Mucosa of descending colon (tissue), 3 donors: Measurements from ENCODE around the gene CACNA1C. TPM values are rescaled to one million over a fixed set of nuclear protein-coding genes. Genes with fewer than 3 reads are reported as not detected.

ENCODE experiments used
- ATAC-seq: fragments of 200-7000 bp; cut with Tn5 transposase; one replicate; pipeline ENCODE4 v1.9.1; 2020; ENCODE audit warnings: mild to moderate bottlenecking, moderate library complexity
- DNase-seq, 3 donors: peaks; one replicate each; pipeline ENCODE4 v3.0.0-alpha.2; 2020
- H3K36me3 ChIP-seq: fragments of 200-600 bp; one replicate; pipeline ENCODE4 v1.8.0; 2021; ENCODE audit warnings: low read depth, mild to moderate bottlenecking
- H3K4me1 ChIP-seq: fragments of 200-600 bp; one replicate; pipeline ENCODE4 v1.8.0; 2021; ENCODE audit warnings: low read depth, mild to moderate bottlenecking
- H3K4me3 ChIP-seq: fragments of 200-600 bp; one replicate; pipeline ENCODE4 v1.8.0; 2021; ENCODE audit warnings: mild to moderate bottlenecking
- H3K9me3 ChIP-seq: fragments of 200-600 bp; one replicate; pipeline ENCODE4 v1.8.0; 2021; ENCODE audit warnings: mild to moderate bottlenecking
- intact Hi-C, 2 donors: fragments of 100-400 bp; cut with DNase I in 1 of 2; cut with micrococcal nuclease in 1 of 2; formaldehyde crosslinking; loops; one replicate each; pipeline versions ENCODE4 v1.11.0 to v1.11.1; 2022; cut with DNase I, micrococcal nuclease
- total RNA-seq, 3 donors: library from RNA; stranded (reverse); fragmentation: NEBNext Ultra II Directional in 2 of 3; extraction: Animal tissue kit (Norgen Biotek cat#: 25700) in 2 of 3; gene quantifications; one replicate each; pipeline versions ENCODE4 v1.2.1 to v1.2.4, GENCODE V29; 2021 to 2023
- TF ChIP-seq, protein P1 (sequence below): fragments of 200-600 bp; IDR thresholded peaks from one replicate; pipeline ENCODE4 v1.8.0; 2022; ENCODE audit warnings: antibody characterized with exemption, mild to moderate bottlenecking
- donor health status: DM: no; HTN: no; CAD: no; lungs with moderate emphysema.
- donor health status: DM: no; HTN: no; CAD: no.
- donor health status: DM: no; HTN: yes; CAD: no.

CACNA1C gene
- total RNA-seq, 3 donors from 2014 or later: 5.5 to 89.4 (median 9.2) TPM

DNA sequence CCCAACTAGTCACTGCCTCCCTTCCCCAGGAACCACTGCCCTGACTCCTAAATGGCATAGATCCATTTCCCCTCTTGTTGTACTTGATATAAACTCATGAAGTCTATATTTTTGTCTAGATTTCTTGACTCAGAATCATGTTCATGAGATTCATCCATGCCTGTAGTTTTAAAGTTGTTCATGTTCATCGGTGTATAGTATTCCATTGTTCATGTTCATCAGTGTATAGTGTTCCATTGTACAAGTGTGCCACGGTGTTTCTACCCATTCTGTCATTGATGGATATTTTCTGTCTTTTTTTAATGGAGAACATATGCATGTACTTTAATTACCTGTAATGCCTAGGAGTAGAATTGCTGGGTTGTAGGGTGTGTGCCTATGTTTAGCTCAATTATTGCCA, 261.7 kb downstream of the CACNA1C start:
- Histone ChIP-seq H3K4me3 (no peak overlapping the region), H3K36me3 (no peaks in the 10 kb centered on the region), H3K9me3 (no peaks in the 10 kb centered on the region), H3K4me1 (no peaks in the 10 kb centered on the region)
- intact Hi-C loops: no loop called here
- TF ChIP-seq, protein P1, sequence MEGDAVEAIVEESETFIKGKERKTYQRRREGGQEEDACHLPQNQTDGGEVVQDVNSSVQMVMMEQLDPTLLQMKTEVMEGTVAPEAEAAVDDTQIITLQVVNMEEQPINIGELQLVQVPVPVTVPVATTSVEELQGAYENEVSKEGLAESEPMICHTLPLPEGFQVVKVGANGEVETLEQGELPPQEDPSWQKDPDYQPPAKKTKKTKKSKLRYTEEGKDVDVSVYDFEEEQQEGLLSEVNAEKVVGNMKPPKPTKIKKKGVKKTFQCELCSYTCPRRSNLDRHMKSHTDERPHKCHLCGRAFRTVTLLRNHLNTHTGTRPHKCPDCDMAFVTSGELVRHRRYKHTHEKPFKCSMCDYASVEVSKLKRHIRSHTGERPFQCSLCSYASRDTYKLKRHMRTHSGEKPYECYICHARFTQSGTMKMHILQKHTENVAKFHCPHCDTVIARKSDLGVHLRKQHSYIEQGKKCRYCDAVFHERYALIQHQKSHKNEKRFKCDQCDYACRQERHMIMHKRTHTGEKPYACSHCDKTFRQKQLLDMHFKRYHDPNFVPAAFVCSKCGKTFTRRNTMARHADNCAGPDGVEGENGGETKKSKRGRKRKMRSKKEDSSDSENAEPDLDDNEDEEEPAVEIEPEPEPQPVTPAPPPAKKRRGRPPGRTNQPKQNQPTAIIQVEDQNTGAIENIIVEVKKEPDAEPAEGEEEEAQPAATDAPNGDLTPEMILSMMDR: no peak
- DNase-seq (no peak), ATAC-seq (no peak)

DNA sequence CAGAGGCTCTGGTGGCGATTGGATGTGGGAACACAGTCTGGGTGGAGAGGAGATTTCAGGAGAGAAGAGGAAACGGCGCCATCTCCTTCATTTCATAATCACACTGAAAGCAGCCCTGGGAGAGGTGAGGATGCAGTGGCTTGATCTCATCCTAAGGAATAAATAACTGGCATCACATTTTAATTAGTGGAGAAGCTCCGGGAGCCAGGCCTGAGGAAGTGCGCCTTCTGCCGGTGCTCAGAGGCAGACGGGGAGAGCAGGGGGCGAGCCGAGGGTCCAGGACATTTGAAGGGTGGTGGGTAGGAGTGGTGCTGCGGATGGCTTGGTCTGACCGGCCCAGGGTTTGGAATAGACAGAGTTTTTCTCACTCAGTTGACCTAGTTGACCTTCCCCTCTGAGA, 265.0 kb downstream of the CACNA1C start:
- no peaks in the 10 kb centered on the region for H3K4me1 ChIP-seq
- TF ChIP-seq, protein P1: no peak
- no peaks in the 10 kb centered on the region for H3K36me3 ChIP-seq
- no peak for ATAC-seq
- H3K9me3 ChIP-seq: no peaks in the 10 kb centered on the region
- DNase-seq: no peak
- intact Hi-C loops: no loop called here
- no peak overlapping the region for H3K4me3 ChIP-seq

DNA sequence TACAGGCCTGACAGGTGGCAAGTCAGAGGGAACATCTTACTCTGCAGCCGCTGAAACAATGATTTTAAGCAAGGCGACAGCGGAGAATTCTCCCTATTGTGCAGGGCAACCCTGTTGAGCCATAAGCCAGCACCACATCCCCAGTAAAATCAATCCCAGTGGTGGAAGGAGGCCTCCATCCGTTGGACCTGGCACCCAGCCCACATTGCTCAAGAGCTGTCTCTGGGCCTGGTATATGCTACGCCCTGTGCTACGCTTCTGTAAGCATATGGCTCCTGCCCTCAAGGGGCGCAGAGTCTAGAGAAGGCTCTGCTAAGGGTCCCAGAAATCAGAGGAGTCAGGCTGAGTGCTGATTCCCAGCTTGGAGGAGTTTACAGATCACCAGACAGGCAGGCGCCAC, 265.5 kb downstream of the CACNA1C start:
- no peaks in the 10 kb centered on the region for H3K9me3 ChIP-seq
- H3K4me3 ChIP-seq: no peak overlapping the region
- H3K36me3 ChIP-seq: no peaks in the 10 kb centered on the region
- no peak for DNase-seq
- no peak for ATAC-seq
- TF ChIP-seq, protein P1: no peak
- intact Hi-C loops: no loop called here
- H3K4me1 ChIP-seq: no peaks in the 10 kb centered on the region

DNA sequence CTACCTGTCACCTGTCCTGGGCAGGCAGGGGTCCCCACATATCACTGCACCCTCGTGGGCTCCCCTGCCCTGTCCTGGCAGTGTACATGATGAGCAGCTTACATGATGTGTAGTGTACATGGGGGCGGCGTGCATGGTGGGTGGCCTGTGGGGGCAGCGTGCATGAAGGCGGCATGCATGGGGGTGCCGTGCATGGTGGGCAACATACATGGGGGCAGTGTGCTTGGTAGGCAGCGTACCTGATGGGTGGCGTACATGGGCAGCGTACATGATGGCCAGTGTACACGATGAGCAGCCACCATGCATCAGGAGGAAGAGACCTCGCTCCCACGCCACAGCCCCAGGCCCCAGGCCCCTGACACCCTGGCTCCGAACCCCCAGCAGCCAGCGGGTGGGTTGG, 266.3 kb downstream of the CACNA1C start:
- H3K36me3 ChIP-seq: no peaks in the 10 kb centered on the region
- DNase-seq: no peak
- ATAC-seq: no peak
- H3K4me1 ChIP-seq: no peaks in the 10 kb centered on the region
- TF ChIP-seq, protein P1: no peak
- intact Hi-C loops: no loop called here
- no peak overlapping the region for H3K4me3 ChIP-seq
- H3K9me3 ChIP-seq: no peaks in the 10 kb centered on the region

DNA sequence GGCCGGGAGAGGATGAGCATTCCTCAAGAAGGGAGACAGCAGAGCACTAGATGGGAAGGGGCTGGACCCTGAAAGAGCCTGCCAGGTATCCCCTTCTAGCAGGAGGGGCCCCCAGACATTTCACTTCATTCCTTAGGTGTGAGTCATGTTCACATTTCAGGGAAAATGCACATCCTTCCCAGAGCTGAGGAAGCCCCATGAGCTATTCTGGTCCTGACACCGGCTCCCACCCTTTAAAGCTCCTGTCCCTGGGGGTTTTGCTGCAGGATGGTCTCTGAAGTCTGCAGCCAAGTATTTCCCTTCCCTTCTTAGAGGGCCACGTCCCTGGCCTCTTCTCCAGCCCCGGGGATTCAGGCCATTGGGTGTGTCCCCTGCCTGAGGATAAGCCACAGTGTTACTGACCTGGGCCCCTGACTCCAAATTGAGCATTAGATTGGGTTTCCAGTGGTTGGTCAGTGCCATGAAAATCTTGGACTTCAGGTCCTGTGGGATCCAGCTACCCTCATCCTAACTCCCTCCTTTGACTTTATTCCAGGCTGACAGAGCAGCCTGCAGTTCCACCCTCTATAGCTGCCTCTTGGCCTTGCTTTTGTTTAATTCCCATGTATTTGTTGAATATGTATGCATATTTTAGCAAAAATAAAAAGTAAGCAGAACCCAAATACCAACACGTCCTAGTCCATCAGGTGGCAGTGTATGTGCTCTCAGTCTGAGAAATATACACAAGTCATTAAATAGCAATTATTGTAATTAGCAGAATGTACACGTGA, 267.1 kb downstream of the CACNA1C start:
- ATAC-seq (no peak), DNase-seq (no peak)
- no peaks in the 10 kb centered on the region for H3K36me3 ChIP-seq
- H3K9me3 ChIP-seq: no peaks in the 10 kb centered on the region
- H3K4me1 ChIP-seq: no peaks in the 10 kb centered on the region
- intact Hi-C loops: no loop called here
- H3K4me3 ChIP-seq: no peak overlapping the region
- TF ChIP-seq, protein P1: no peak

DNA sequence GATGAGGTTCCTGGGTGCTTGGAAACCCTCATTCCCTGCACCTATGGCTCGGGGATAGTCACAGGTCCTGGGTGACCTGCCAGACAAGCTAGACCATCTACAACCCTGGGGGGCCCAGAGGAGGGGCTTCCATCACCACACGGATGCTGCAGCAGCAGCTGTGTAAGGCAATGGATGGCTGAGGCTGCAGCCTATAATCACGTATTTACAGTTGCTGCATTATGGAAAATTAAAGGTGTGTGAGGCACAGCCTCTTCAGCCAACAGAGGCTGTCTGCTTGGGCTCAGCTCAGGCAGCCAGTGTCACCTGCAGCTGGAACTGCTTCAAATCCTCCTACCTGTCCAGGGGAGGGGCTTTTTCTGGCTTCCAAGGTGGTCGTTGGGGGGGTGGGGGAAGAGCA, 268.1 kb downstream of the CACNA1C start:
- TF ChIP-seq, protein P1: no peak
- intact Hi-C loops: no loop called here
- Histone ChIP-seq H3K4me3 (no peak overlapping the region), H3K4me1 (no peaks in the 10 kb centered on the region), H3K36me3 (no peaks in the 10 kb centered on the region), H3K9me3 (no peaks in the 10 kb centered on the region)
- no peak for ATAC-seq
- DNase-seq: no peak
